Endothelial cell of umbilical vein (primary cell): ENCODE measurements around the gene EPHA5. TPM values are rescaled to one million over a fixed set of nuclear protein-coding genes. Genes with fewer than 3 reads are reported as not detected.

Experiments
- BruUV-seq: library from RNA; stranded (reverse); fragments of 400-500 nt; replicated peaks from 2 replicates; lab custom pipeline; 2021; lab: Mats Ljungman, UMichigan
- CTCF ChIA-PET: fragments of 300-600, 350-600 bp; sonication (Branson Sonifier 250); formaldehyde crosslinking; loops from one replicate; lab custom pipeline; 2021; ENCODE audit warnings: antibody characterized with exemption, inconsistent platforms; lab: Charles Lee
- POLR2A ChIA-PET: fragments of 300-600, 350-600 bp; sonication (Branson Sonifier 250); formaldehyde crosslinking; loops from one replicate; lab custom pipeline; 2021; ENCODE audit warnings: antibody characterized with exemption, inconsistent platforms; lab: Charles Lee
- DNase-seq: peaks from one replicate; pipeline ENCODE4 v3.0.0-alpha.2; 2011; ENCODE audit warnings: low read depth, low spot score
- FAIRE-seq: peaks from 2 replicates; lab custom pipeline; 2011; peaks lifted over from hg19 to GRCh38; lab: Jason Lieb, UNC
- H2AFZ ChIP-seq: 2 replicates; pipeline ENCODE4 v1.6.0; 2012; ENCODE audit warnings: low read depth, low read length, control low read depth, inconsistent platforms
- H3K27ac ChIP-seq: 2 replicates; pipeline ENCODE4 v1.5.1; 2011; ENCODE audit warnings: low read depth, mild to moderate bottlenecking, control low read depth, low read length, moderate library complexity; ENCODE audit not compliant: insufficient read depth
- H3K27me3 ChIP-seq, 2 experiments: 2 replicates each; pipeline versions ENCODE4 v1.6.0 to v1.6.1; 2011; ENCODE audit warnings: low read length in 2 of 2, mixed read lengths in 1 of 2; ENCODE audit not compliant: control insufficient read depth in 2 of 2, insufficient read depth in 2 of 2
- H3K36me3 ChIP-seq, 2 experiments: 2 replicates in 1 of 2; 3 replicates in 1 of 2; pipeline ENCODE4 v1.5.1; 2011; ENCODE audit warnings: low read length in 2 of 2, mild to moderate bottlenecking in 1 of 2, moderate library complexity in 1 of 2; ENCODE audit not compliant: control insufficient read depth in 2 of 2, insufficient read depth in 2 of 2; ENCODE audit errors: extremely low read depth in 1 of 2
- H3K4me1 ChIP-seq: 3 replicates; pipeline ENCODE4 v1.5.1; 2011; ENCODE audit warnings: mild to moderate bottlenecking, low read length; ENCODE audit not compliant: control insufficient read depth, insufficient read depth; ENCODE audit errors: extremely low read depth
- H3K4me2 ChIP-seq: 2 replicates; pipeline ENCODE4 v1.6.1; 2011; ENCODE audit warnings: low read length, control low read depth, mixed read lengths; ENCODE audit not compliant: insufficient read depth
- H3K4me3 ChIP-seq, 3 experiments: fragments of 200-600 bp in 1 of 3; sonication (generic), shearing (Covaris generic) in 1 of 3; replicated peaks in 1 of 3; 2 replicates each; pipeline ENCODE4 v1.5.1; 2011 to 2016; ENCODE audit warnings: control low read depth in 3 of 3, low read length in 3 of 3, mild to moderate bottlenecking in 2 of 3, inconsistent platforms in 1 of 3, low read depth in 1 of 3, moderate library complexity in 1 of 3; ENCODE audit not compliant: insufficient read depth in 1 of 3
- H3K79me2 ChIP-seq: 2 replicates; pipeline ENCODE4 v1.6.0; 2012; ENCODE audit warnings: low read length, inconsistent platforms; ENCODE audit not compliant: control insufficient read depth, insufficient read depth
- H3K9ac ChIP-seq: replicated peaks from 2 replicates; pipeline ENCODE3; 2011; ENCODE audit warnings: low read length, control low read depth; ENCODE audit not compliant: insufficient read depth; ENCODE audit errors: extremely low read depth
- H3K9me1 ChIP-seq: replicated peaks from 3 replicates; pipeline ENCODE4 v1.6.0; 2011; ENCODE audit warnings: mild to moderate bottlenecking, low read length; ENCODE audit not compliant: control insufficient read depth, insufficient read depth; ENCODE audit errors: extremely low read depth
- H3K9me3 ChIP-seq: replicated peaks from 2 replicates; pipeline ENCODE4 v1.5.1; 2012; ENCODE audit warnings: low read length, inconsistent platforms; ENCODE audit not compliant: control insufficient read depth, insufficient read depth
- H4K20me1 ChIP-seq: replicated peaks from 2 replicates; pipeline ENCODE3; 2011; ENCODE audit warnings: mild to moderate bottlenecking, low read length; ENCODE audit not compliant: control insufficient read depth, insufficient read depth; ENCODE audit errors: extremely low read depth
- CTCF ChIP-seq, 2 donors: IDR thresholded peaks; 1 replicate in 1 of 2; 2 replicates in 1 of 2; pipeline ENCODE4 v1.5.1; 2011; ENCODE audit warnings: low read length in 2 of 2, mild to moderate bottlenecking in 2 of 2, moderate library complexity in 2 of 2, control low read depth in 1 of 2, inconsistent platforms in 1 of 2, low read depth in 1 of 2; ENCODE audit not compliant: insufficient read depth in 1 of 2; ENCODE audit errors: extremely low read depth in 1 of 2
- EZH2 ChIP-seq: IDR thresholded peaks from 2 replicates; pipeline ENCODE4 v1.6.1; 2012; ENCODE audit warnings: borderline replicate concordance, low read depth, mild to moderate bottlenecking, moderate library complexity, low read length, inconsistent platforms; ENCODE audit not compliant: severe bottlenecking
- FOS ChIP-seq: IDR thresholded peaks from 2 replicates; pipeline ENCODE4 v1.6.1; 2011; ENCODE audit warnings: mild to moderate bottlenecking, low read length, moderate library complexity, borderline replicate concordance; ENCODE audit not compliant: insufficient read depth
- GATA2 ChIP-seq: IDR thresholded peaks from 2 replicates; pipeline ENCODE4 v1.7.0; 2011; ENCODE audit warnings: low read depth, mild to moderate bottlenecking, moderate library complexity, mixed read lengths, low read length; ENCODE audit not compliant: insufficient read length, insufficient read depth
- JUN ChIP-seq: IDR thresholded peaks from 2 replicates; pipeline ENCODE4 v1.6.1; 2011; ENCODE audit warnings: borderline replicate concordance, low read depth; ENCODE audit not compliant: insufficient read length, insufficient read depth
- MAX ChIP-seq: IDR thresholded peaks from 2 replicates; pipeline ENCODE4 v1.6.1; 2011; ENCODE audit not compliant: insufficient read depth, insufficient read length
- MYC ChIP-seq: IDR thresholded peaks from one replicate; pipeline ENCODE4 v1.6.1; 2011; ENCODE audit warnings: mild to moderate bottlenecking, low read depth, low read length
- POLR2A ChIP-seq: IDR thresholded peaks from 2 replicates; pipeline ENCODE4 v1.6.1; 2012; ENCODE audit warnings: low read depth, mild to moderate bottlenecking, control low read depth, low read length
- POLR2AphosphoS5 ChIP-seq: IDR thresholded peaks from 2 replicates; pipeline ENCODE4 v1.6.1; 2012; ENCODE audit warnings: low read depth, mild to moderate bottlenecking, control low read depth, low read length, moderate library complexity; ENCODE audit not compliant: insufficient read depth
- dilution Hi-C: fragments of 300-500 bp; cut with MboI; formaldehyde crosslinking; loops from one replicate; pipeline ENCODE4 v1.15.0; 2019; ENCODE audit warnings: low sequenced_read_pairs; ENCODE audit not compliant: extremely low pct_ligation_motif_present
- intact Hi-C: fragments of 100-400 bp; cut with micrococcal nuclease; formaldehyde crosslinking; loops from one replicate; pipeline ENCODE4 v1.10.0; 2022
- polyA plus RNA-seq, 4 experiments: library from polyadenylated mRNA; depleted of rRNA in 3 of 4; stranded (reverse) in 3 of 4; unstranded in 1 of 4; fragments of >200 nt; gene quantifications; 2 replicates each; pipeline versions ENCODE4 v1.2.1 to v1.2.3, GENCODE V29; 2011 to 2012; ENCODE audit warnings: missing spikeins in 1 of 4
- total RNA-seq: library from RNA; stranded (reverse); gene quantifications from 2 replicates; pipeline ENCODE4 v1.2.3, GENCODE V29; 2021

The EPHA5 gene
- total and polyA plus RNA-seq, 2 donors (not counting 3 experiments of a cell fraction or from before 2014, with no cell fraction given) = 0.31 to 0.39 TPM

GRCh38 chr4:65456579-65456978 is 213.7 kb downstream of the EPHA5 start:
- CTCF ChIA-PET = interaction anchor here (1.4 kb wide), 1 partner anchor 24 kb away, joined by 3 read pairs; no protein-coding TSS in a partner anchor
- Histone ChIP-seq H3K9me1 (no peaks in the 10 kb centered on the region), H3K4me3 (no peak overlapping the region), H3K9ac (no peak overlapping the region), H2AFZ (no peak overlapping the region), H3K79me2 (no peaks in the 10 kb centered on the region), H3K4me1 (no peaks in the 10 kb centered on the region), H3K9me3 (no peaks in the 10 kb centered on the region), H3K27me3 (no peaks in the 10 kb centered on the region), H3K4me2 (no peak overlapping the region), H3K36me3 (no peaks in the 10 kb centered on the region), H4K20me1 (no peaks in the 10 kb centered on the region), H3K27ac (no peak overlapping the region)
- dilution Hi-C loops (no loop called here), intact Hi-C loops (no loop called here)
- BruUV-seq = no TSS peak
- DNase-seq (no peak), FAIRE-seq (no peak)
- TF ChIP-seq GATA2 (no peak), MAX (no peak), EZH2 (no peak), POLR2A (no peak), POLR2AphosphoS5 (no peak), CTCF (IDR thresholded peaks at IDR 0.05; ENCODE audit: extremely low read depth in 1 of 2, insufficient read depth in 1 of 2, low read depth in 1 of 2, low read length in 2 of 2) (no peak), JUN (no peak), MYC (no peak), FOS (no peak)
- POLR2A ChIA-PET = no interaction called here
